KOPT-K1 (cell line): Measurements from ENCODE around the gene LITAF.
"Not testable (repeated sequence)": the region's sequence is repeated elsewhere in the genome, so short reads cannot be mapped to it uniquely, and the experiment has no call there.

Experiments used
- H3K27ac ChIP-seq: fragments of 200-600 bp; sonication (generic); 2 replicates; pipeline ENCODE4 v1.5.1; 2016; ENCODE audit warnings: antibody characterized with exemption, mild to moderate bottlenecking, low read depth, low read length; ENCODE audit not compliant: poor library complexity, severe bottlenecking
- H3K36me3 ChIP-seq: fragments of 200-600 bp; sonication (generic); 2 replicates; pipeline ENCODE4 v1.5.1; 2017; ENCODE audit warnings: antibody characterized with exemption, mild to moderate bottlenecking, low read length, moderate library complexity; ENCODE audit not compliant: insufficient read depth
- H3K9me3 ChIP-seq: fragments of 200-600 bp; sonication (generic); 2 replicates; pipeline ENCODE4 v1.5.1; 2017; ENCODE audit warnings: antibody characterized with exemption, low read length, mild to moderate bottlenecking; ENCODE audit not compliant: insufficient read depth, poor library complexity, severe bottlenecking

LITAF gene

GRCh38 chr16:11561856-11562255 lies 24.9 kb downstream of the LITAF start:
- no peaks in the 10 kb centered on the region for H3K36me3 ChIP-seq
- H3K27ac ChIP-seq, result no peak overlapping the region
- no peaks in the 10 kb centered on the region for H3K9me3 ChIP-seq

GRCh38 chr16:11561454-11561805 lies 25.3 kb downstream of the LITAF start:
- Histone ChIP-seq H3K36me3 (peaks cover under 1% of the 10 kb centered on the region; the same call in 1 of the 2 replicates), H3K27ac (no peak overlapping the region), H3K9me3 (peaks cover 3% of the 10 kb centered on the region)

GRCh38 chr16:11560701-11561453 lies 25.8 kb downstream of the LITAF start:
- H3K36me3 ChIP-seq, result peaks cover 6% of the 10 kb centered on the region; the same call in 1 of the 2 replicates
- H3K9me3 ChIP-seq, result peaks cover 9% of the 10 kb centered on the region
- H3K27ac ChIP-seq, result no peak overlapping the region

GRCh38 chr16:11558308-11558823 lies 28.4 kb downstream of the LITAF start:
- not testable (repeated sequence) for H3K36me3 ChIP-seq, H3K27ac ChIP-seq
- H3K9me3 ChIP-seq, result peaks cover 11% of the 10 kb centered on the region

GRCh38 chr16:11557801-11558200 lies 28.9 kb downstream of the LITAF start:
- no peak overlapping the region for H3K27ac ChIP-seq
- peaks cover 11% of the 10 kb centered on the region for H3K9me3 ChIP-seq
- H3K36me3 ChIP-seq, result peaks cover 8% of the 10 kb centered on the region; the same call in 1 of the 2 replicates

- peaks cover 11% of the 10 kb centered on the region for H3K9me3 ChIP-seq
- no peak overlapping the region for H3K27ac ChIP-seq
- H3K36me3 ChIP-seq, result peaks cover 8% of the 10 kb centered on the region; the same call in 1 of the 2 replicates
Measured at GRCh38 chr16:11556945-11557720, 29.6 kb downstream of the LITAF start.

- peaks cover 11% of the 10 kb centered on the region for H3K9me3 ChIP-seq
- H3K27ac ChIP-seq, result no peak overlapping the region
- peaks cover 8% of the 10 kb centered on the region; the same call in 1 of the 2 replicates for H3K36me3 ChIP-seq
Measured at GRCh38 chr16:11556214-11556819, 30.4 kb downstream of the LITAF start.

GRCh38 chr16:11554053-11554452 lies 32.7 kb downstream of the LITAF start:
- H3K9me3 ChIP-seq, result peaks cover 11% of the 10 kb centered on the region
- peaks cover 8% of the 10 kb centered on the region; the same call in 1 of the 2 replicates for H3K36me3 ChIP-seq
- H3K27ac ChIP-seq, result no peak overlapping the region

- no peak overlapping the region for H3K27ac ChIP-seq
- H3K36me3 ChIP-seq, result peaks cover 8% of the 10 kb centered on the region; the same call in 1 of the 2 replicates
Measured at GRCh38 chr16:11553371-11553770, 33.3 kb downstream of the LITAF start.

GRCh38 chr16:11552440-11552839 lies 34.3 kb downstream of the LITAF start:
- Histone ChIP-seq H3K36me3 (peaks cover 8% of the 10 kb centered on the region; the same call in 1 of the 2 replicates), H3K27ac (no peak overlapping the region), H3K9me3 (peaks cover 11% of the 10 kb centered on the region)

More at GRCh38 chr16:11553371-11553770, 33.3 kb downstream of the LITAF start:
- peaks cover 11% of the 10 kb centered on the region for H3K9me3 ChIP-seq

- Histone ChIP-seq H3K9me3 (peaks cover 11% of the 10 kb centered on the region), H3K36me3 (peaks cover 8% of the 10 kb centered on the region; the same call in 1 of the 2 replicates), H3K27ac (no peak overlapping the region)
Measured at GRCh38 chr16:11551842-11552241, 34.9 kb downstream of the LITAF start.

- peaks cover 3% of the 10 kb centered on the region; the same call in 1 of the 2 replicates for H3K36me3 ChIP-seq
- no peak overlapping the region for H3K27ac ChIP-seq
- H3K9me3 ChIP-seq, result peaks cover 3% of the 10 kb centered on the region
Measured at GRCh38 chr16:11550791-11551498, 35.8 kb downstream of the LITAF start.

- Histone ChIP-seq H3K27ac (no peak overlapping the region), H3K36me3 (no peaks in the 10 kb centered on the region), H3K9me3 (no peaks in the 10 kb centered on the region)
Measured at GRCh38 chr16:11547118-11547916, 39.4 kb downstream of the LITAF start.

- no peak overlapping the region for H3K27ac ChIP-seq
- no peaks in the 10 kb centered on the region for H3K36me3 ChIP-seq
- no peaks in the 10 kb centered on the region for H3K9me3 ChIP-seq
Measured at GRCh38 chr16:11546608-11547061, 40.1 kb downstream of the LITAF start.
